T-helper 1 cell treated with Interleukin-12 subunit alpha and Interleukin-12 subunit beta and Interleukin-4 antibody, amounts not matched to agents 30 μg/mL and 1 μg/mL, for 36 hours (primary cell): Measurements from ENCODE around the gene UQCC3.

Source experiments
- H3K27ac Mint-ChIP-seq: one replicate; pipeline ENCODE4 v1.8.0; 2021; ENCODE audit warnings: mild to moderate bottlenecking, mixed read lengths
- H3K27me3 Mint-ChIP-seq: one replicate; pipeline ENCODE4 v1.8.0; 2021; ENCODE audit warnings: low read depth, mixed read lengths
- H3K36me3 Mint-ChIP-seq: one replicate; pipeline ENCODE4 v1.8.0; 2021; ENCODE audit warnings: low read depth, mixed read lengths
- H3K4me1 Mint-ChIP-seq: one replicate; pipeline ENCODE4 v1.8.0; 2021; ENCODE audit warnings: low read depth, mixed read lengths
- H3K4me3 Mint-ChIP-seq: one replicate; pipeline ENCODE4 v1.8.0; 2021; ENCODE audit warnings: mild to moderate bottlenecking, moderate library complexity, mixed read lengths
- H3K9me3 Mint-ChIP-seq: one replicate; pipeline ENCODE4 v1.8.0; 2021; ENCODE audit warnings: mixed read lengths

The UQCC3 gene

DNA sequence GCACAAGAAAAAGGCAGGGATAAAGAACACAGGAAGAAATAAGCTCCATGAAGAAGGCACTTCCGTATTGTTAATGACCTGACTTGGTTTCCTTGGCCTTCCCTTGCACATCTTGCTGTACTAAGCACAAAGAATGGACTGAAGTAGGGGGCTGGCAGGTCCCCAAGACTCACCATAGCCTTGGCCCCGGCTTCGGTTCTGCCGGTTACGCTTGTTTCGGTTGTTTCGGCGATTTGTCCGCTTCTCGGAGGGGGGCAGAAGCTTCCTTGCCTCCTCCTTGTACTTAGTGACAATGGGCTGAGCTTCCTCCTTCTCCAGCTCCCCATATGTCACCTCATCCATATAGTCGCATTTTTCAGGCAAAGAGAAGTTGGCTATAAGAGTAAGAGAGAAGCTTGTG, 45.3 kb downstream of the UQCC3 start:
- peaks cover 66% of the 10 kb centered on the region for H3K4me1 Mint-ChIP-seq
- H3K27ac Mint-ChIP-seq: no peak overlapping the region
- no peak overlapping the region for H3K4me3 Mint-ChIP-seq
- peaks cover 79% of the 10 kb centered on the region for H3K36me3 Mint-ChIP-seq
- H3K9me3 Mint-ChIP-seq: no peaks in the 10 kb centered on the region
- H3K27me3 Mint-ChIP-seq: no peaks in the 10 kb centered on the region

DNA sequence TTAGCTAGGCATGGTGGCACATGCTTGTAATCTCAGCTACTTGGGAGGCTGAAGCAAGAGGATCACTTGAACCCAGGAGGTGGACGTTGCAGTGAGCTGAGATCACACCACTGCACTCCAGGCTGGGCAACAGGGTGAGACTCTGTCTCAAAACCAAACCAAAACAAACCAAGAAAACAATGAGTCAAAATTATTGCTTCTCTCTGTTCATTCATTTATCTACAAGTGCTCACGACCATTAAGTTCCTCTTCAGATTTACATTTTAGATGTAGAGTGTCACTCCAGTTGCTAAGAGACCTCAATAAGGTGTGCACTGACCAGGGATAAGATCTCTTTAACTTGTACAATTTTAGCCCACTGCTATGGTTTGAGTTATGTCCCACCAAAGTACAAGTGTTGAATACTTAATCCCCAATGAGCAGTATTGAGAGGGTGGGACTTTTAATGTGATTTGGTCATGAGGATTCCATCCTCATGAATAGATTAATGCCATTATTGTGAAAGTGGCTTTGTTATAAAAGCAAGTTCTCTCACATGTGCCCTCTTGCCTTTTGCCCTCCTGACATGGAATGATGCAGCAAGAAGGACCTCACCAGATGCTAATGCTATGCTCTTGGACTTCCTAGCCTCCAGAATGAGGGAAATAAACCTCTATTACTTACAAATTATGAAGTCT, 48.0 kb downstream of the UQCC3 start:
- Mint-ChIP-seq H3K4me3 (no peak overlapping the region), H3K36me3 (peaks cover 84% of the 10 kb centered on the region), H3K27ac (peak overlapping the region; percentile 34), H3K9me3 (no peaks in the 10 kb centered on the region), H3K27me3 (no peaks in the 10 kb centered on the region), H3K4me1 (peaks cover 62% of the 10 kb centered on the region)

DNA sequence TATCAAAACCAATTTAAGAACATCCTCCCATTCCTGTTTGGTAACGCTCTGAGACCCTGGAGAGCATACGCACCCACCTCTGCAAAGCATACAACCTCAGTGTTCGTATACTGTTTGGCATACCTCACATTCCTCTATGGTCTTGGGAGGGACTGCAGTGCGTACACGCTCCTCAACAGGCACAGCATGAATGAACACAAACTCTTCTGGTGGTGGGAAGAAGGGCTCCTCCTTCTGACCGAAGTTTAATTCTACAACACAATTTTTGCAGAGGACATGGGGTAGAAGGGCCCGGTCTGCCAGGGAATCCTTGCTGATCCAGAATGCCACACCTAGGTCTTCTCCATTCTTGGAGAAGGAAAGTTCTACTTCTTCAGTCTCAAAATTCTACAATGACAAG, 50.5 kb downstream of the UQCC3 start:
- H3K27ac Mint-ChIP-seq: no peak overlapping the region
- no peak overlapping the region for H3K4me3 Mint-ChIP-seq
- H3K27me3 Mint-ChIP-seq: no peaks in the 10 kb centered on the region
- peaks cover 56% of the 10 kb centered on the region for H3K4me1 Mint-ChIP-seq
- peaks cover 75% of the 10 kb centered on the region for H3K36me3 Mint-ChIP-seq
- H3K9me3 Mint-ChIP-seq: no peaks in the 10 kb centered on the region
